Kidney (tissue), 14 donors: ENCODE data around the gene MAML2. TPM values are rescaled to one million over a fixed set of nuclear protein-coding genes. Genes with fewer than 3 reads are reported as not detected.

ENCODE experiments used
- DNase-seq, 5 donors: peaks; one replicate each; pipeline ENCODE4 v3.0.0-alpha.2; 2013 to 2020
- FAIRE-seq: peaks from 2 replicates; lab custom pipeline; 2012; peaks lifted over from hg19 to GRCh38; lab: Jason Lieb, UNC
- H3K27ac ChIP-seq, 2 donors: one replicate each; pipeline ENCODE4 v1.7.0; 2013; ENCODE audit warnings: low read depth in 2 of 2, low read length in 2 of 2, inconsistent platforms in 1 of 2
- H3K27me3 ChIP-seq: one replicate; pipeline ENCODE4 v1.7.1; 2013; ENCODE audit warnings: low read length, inconsistent platforms; ENCODE audit not compliant: control insufficient read depth, insufficient read depth
- H3K36me3 ChIP-seq, 3 donors: one replicate each; pipeline versions ENCODE4 v1.7.0 to v1.7.1; 2013; ENCODE audit warnings: low read length in 3 of 3, control low read depth in 1 of 3, inconsistent platforms in 1 of 3; ENCODE audit not compliant: insufficient read depth in 3 of 3, control insufficient read depth in 2 of 3
- H3K4me1 ChIP-seq, 3 donors: one replicate each; pipeline versions ENCODE4 v1.7.0 to v1.7.1; 2013; ENCODE audit warnings: low read length in 3 of 3, inconsistent platforms in 1 of 3, low read depth in 1 of 3; ENCODE audit not compliant: control insufficient read depth in 2 of 3, insufficient read depth in 2 of 3
- H3K4me3 ChIP-seq, 3 donors: one replicate each; pipeline versions ENCODE4 v1.7.0 to v1.8.1; 2013; ENCODE audit warnings: low read length in 3 of 3, control low read depth in 1 of 3, inconsistent platforms in 1 of 3
- H3K9ac ChIP-seq, 3 donors: one replicate each; pipeline versions ENCODE4 v1.7.0 to v1.7.1; 2013; ENCODE audit warnings: low read length in 3 of 3, control low read depth in 1 of 3, inconsistent platforms in 1 of 3
- H3K9me3 ChIP-seq, 3 donors: one replicate each; pipeline versions ENCODE4 v1.7.0 to v1.7.1; 2013; ENCODE audit warnings: low read length in 3 of 3, control low read depth in 1 of 3, inconsistent platforms in 1 of 3; ENCODE audit not compliant: control insufficient read depth in 2 of 3, insufficient read depth in 1 of 3
- intact Hi-C: fragments of 100-400 bp; cut with DNase I; formaldehyde crosslinking; loops from one replicate; pipeline ENCODE4 v1.11.1; 2022
- polyA plus RNA-seq: library from polyadenylated mRNA; stranded (reverse); fragments of 350-450 nt; fragmentation: Illumina TruSeq; extraction: RNeasy Lipid Tissue Mini Kit (QIAGEN cat#74804); gene quantifications from one replicate; pipeline ENCODE4 v1.2.3, GENCODE V29; 2014; ENCODE audit warnings: low read depth, low replicate concordance; ENCODE audit not compliant: insufficient read depth
- total RNA-seq: library from RNA; stranded (reverse); fragmentation: NEBNext Ultra II Directional; extraction: Animal tissue kit (Norgen Biotek cat#: 25700); gene quantifications from one replicate; pipeline ENCODE4 v1.2.1, GENCODE V29; 2021
- TF ChIP-seq, protein P1 (sequence below): IDR thresholded peaks from 3 replicates; pipeline ENCODE4 v1.5.1; 2012; ENCODE audit warnings: mild to moderate bottlenecking, moderate library complexity, borderline replicate concordance; ENCODE audit not compliant: insufficient read depth; ENCODE audit errors: extremely low read depth
- donor health status: control.
- donor health status: control.
- donor health status: control.
- donor health status: control.
- donor health status: control.
- donor health status: DM: yes; HTN: yes; CAD: no.
- donor health status: Normal renal cell carcinoma (clear cell type).

The MAML2 gene
- total and polyA plus RNA-seq, 2 donors from 2014 or later = 4.9 to 32.3 TPM

DNA sequence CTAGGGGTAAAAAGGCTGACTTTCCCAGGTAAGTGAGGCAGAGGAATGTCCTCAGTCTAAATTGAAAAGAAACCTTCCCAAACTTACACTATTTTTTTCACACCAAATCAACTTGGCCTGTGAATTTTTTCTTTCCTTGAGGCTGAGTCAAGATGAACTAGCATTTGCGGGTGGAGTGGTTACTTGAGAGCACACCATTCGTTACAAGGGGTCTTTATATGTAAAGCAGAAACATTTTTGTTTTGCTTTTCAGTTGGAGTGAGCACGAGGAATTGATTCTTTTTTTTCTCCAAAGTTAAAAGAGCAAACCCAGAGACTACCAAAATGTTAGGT, 36.4 kb downstream of the MAML2 start:
- no peaks in the 10 kb centered on the region for H3K27me3 ChIP-seq
- H3K27ac ChIP-seq = peak overlapping the region; percentile 91 to 93
- peak overlapping the region in 2 of 3 donors; percentile 13 to 59 for H3K9ac ChIP-seq
- H3K4me3 ChIP-seq = peak overlapping the region; percentile 56 to 65 (median 62)
- FAIRE-seq (no peak), DNase-seq (no peak)
- TF ChIP-seq, protein P1, sequence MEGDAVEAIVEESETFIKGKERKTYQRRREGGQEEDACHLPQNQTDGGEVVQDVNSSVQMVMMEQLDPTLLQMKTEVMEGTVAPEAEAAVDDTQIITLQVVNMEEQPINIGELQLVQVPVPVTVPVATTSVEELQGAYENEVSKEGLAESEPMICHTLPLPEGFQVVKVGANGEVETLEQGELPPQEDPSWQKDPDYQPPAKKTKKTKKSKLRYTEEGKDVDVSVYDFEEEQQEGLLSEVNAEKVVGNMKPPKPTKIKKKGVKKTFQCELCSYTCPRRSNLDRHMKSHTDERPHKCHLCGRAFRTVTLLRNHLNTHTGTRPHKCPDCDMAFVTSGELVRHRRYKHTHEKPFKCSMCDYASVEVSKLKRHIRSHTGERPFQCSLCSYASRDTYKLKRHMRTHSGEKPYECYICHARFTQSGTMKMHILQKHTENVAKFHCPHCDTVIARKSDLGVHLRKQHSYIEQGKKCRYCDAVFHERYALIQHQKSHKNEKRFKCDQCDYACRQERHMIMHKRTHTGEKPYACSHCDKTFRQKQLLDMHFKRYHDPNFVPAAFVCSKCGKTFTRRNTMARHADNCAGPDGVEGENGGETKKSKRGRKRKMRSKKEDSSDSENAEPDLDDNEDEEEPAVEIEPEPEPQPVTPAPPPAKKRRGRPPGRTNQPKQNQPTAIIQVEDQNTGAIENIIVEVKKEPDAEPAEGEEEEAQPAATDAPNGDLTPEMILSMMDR = no peak
- intact Hi-C loops = no loop called here
- H3K9me3 ChIP-seq = no peaks in the 10 kb centered on the region
- peaks cover 12 to 44% (median 24%) of the 10 kb centered on the region in 3 donors for H3K4me1 ChIP-seq
- H3K36me3 ChIP-seq = no peaks in the 10 kb centered on the region

DNA sequence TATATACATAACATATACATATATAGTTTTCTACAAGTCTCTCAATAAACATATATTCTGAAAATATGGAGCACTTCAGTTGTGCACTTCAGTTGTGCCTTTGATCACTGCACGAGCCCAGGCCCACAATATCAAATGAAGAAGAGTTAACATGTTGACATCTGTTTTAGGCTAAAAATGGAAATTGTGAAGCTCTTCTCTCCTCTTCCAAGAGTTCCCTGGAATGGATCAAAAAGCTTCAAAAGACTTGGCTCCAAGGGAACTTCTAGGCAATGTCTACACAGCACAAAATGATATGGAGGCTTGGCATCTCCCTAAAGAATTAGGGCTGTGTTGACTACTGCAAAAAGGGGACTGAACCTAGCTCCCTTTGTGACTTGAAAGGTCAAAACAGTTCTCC, 36.9 kb downstream of the MAML2 start:
- FAIRE-seq = no peak
- H3K27ac ChIP-seq = peak overlapping the region; percentile 91 to 93
- peaks cover 8 to 41% (median 21%) of the 10 kb centered on the region in 3 donors for H3K4me1 ChIP-seq
- H3K4me3 ChIP-seq = peak overlapping the region in 1 of 3 donors; percentile 62
- TF ChIP-seq, protein P1 = no peak
- no peak for DNase-seq
- no peak overlapping the region for H3K9ac ChIP-seq
- H3K36me3 ChIP-seq = no peaks in the 10 kb centered on the region
- intact Hi-C loops = no loop called here
- H3K27me3 ChIP-seq = no peaks in the 10 kb centered on the region
- H3K9me3 ChIP-seq = no peaks in the 10 kb centered on the region

DNA sequence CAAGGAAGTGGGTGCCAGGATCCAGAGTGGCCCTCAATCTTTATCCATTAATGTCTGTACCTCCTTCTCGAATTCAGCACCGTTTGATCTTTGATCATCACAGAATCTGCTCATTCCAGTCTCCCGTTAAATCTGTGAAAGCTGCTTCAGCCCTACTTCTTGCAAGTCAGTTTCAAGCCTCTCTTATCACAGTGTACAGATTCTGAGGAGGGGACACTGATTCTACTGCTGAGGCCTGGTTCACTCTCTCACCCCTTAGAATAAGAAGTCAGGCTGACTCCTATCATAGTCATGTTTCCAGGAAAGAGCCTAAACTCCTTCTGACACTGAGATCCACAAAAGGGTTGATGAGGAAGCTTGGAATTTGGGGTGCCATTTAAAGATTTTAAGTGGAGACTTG, 39.0 kb downstream of the MAML2 start:
- H3K9me3 ChIP-seq = no peaks in the 10 kb centered on the region
- intact Hi-C loops = no loop called here
- H3K27me3 ChIP-seq = no peaks in the 10 kb centered on the region
- H3K4me1 ChIP-seq = peaks cover 7 to 52% (median 28%) of the 10 kb centered on the region in 3 donors
- TF ChIP-seq, protein P1 = no peak
- no peak overlapping the region for H3K27ac ChIP-seq
- peak overlapping the region in 1 of 3 donors; percentile 9 for H3K9ac ChIP-seq
- H3K4me3 ChIP-seq = no peak overlapping the region
- DNase-seq (no peak), FAIRE-seq (no peak)
- H3K36me3 ChIP-seq = no peaks in the 10 kb centered on the region

DNA sequence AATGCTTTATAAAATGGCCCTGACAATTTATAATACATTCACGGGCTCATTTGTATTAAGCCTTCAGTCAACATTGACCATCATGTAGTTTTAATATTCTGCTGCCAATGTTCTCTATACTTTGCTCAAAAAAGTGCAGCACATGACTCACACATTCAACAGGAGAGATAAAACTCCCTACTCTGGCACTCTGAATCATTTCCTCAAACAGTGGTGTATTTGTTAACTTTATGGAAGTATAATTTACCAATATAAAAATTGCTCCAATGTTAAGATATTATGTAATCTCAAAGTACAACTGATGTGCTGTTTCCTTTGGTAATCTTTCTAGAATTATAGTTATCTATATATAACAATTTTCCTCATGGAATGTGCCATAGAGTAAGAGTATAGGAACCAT, 39.9 kb downstream of the MAML2 start:
- no peak overlapping the region for H3K4me3 ChIP-seq
- FAIRE-seq = no peak
- no peak for DNase-seq
- intact Hi-C loops = no loop called here
- H3K27ac ChIP-seq = no peak overlapping the region
- H3K36me3 ChIP-seq = peaks cover 0 to 2% (median 2%) of the 10 kb centered on the region in 3 donors
- TF ChIP-seq, protein P1 = no peak
- H3K27me3 ChIP-seq = no peaks in the 10 kb centered on the region
- peaks cover 7 to 50% (median 28%) of the 10 kb centered on the region in 3 donors for H3K4me1 ChIP-seq
- no peak overlapping the region for H3K9ac ChIP-seq
- H3K9me3 ChIP-seq = no peaks in the 10 kb centered on the region
